Measurements from ENCODE around the gene MC3R. TPM values are rescaled to one million over a fixed set of nuclear protein-coding genes. Genes with fewer than 3 reads are reported as not detected.

The MC3R gene
- total and polyA plus RNA-seq, 2 of the 8 experiments (the other 6 are each of a cell fraction or from before 2014, with no cell fraction given) = not detected

DNA sequence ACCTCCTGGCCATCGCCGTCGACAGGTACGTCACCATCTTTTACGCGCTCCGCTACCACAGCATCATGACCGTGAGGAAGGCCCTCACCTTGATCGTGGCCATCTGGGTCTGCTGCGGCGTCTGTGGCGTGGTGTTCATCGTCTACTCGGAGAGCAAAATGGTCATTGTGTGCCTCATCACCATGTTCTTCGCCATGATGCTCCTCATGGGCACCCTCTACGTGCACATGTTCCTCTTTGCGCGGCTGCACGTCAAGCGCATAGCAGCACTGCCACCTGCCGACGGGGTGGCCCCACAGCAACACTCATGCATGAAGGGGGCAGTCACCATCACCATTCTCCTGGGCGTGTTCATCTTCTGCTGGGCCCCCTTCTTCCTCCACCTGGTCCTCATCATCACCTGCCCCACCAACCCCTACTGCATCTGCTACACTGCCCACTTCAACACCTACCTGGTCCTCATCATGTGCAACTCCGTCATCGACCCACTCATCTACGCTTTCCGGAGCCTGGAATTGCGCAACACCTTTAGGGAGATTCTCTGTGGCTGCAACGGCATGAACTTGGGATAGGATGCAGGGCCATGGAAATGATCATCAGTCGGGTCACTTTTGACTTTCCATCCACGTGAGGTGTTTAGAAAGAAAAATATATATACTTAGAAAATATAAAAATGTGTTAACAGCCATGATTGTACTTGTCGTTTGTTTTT is 868 bp downstream of the MC3R start:
- Histone ChIP-seq H3K23me2 (ENCODE audit: low read depth, low read length) (no peaks in the 10 kb centered on the region), H3K79me1 (ENCODE audit: low read depth, low read length) (no peaks in the 10 kb centered on the region), H2AFZ (ENCODE audit: low read length) (no peak overlapping the region), H3K4me2 (ENCODE audit: insufficient read depth in 1 of 2, low read depth in 2 of 2, low read length in 2 of 2) (no peak overlapping the region), H4K91ac (replicated peaks; ENCODE audit: insufficient read length, low read length) (no peak overlapping the region), H2BK5ac (ENCODE audit: low read depth, low read length) (no peak overlapping the region), H3K79me2 (ENCODE audit: control insufficient read depth in 1 of 2, insufficient read depth in 2 of 2, low read length in 2 of 2) (no peaks in the 10 kb centered on the region), H2BK120ac (replicated peaks; ENCODE audit: low read depth, low read length) (no peak overlapping the region), H4K20me1 (replicated peaks in 1 of 2; ENCODE audit: control insufficient read depth in 1 of 2, insufficient read depth in 2 of 2, low read length in 2 of 2) (no peaks in the 10 kb centered on the region), H2BK12ac (ENCODE audit: low read depth, low read length) (no peak overlapping the region), H4K5ac (ENCODE audit: insufficient read length, low read depth, low read length) (no peak overlapping the region), H4K8ac (ENCODE audit: extremely low read depth, insufficient read depth, low read length) (no peak overlapping the region; the same call in 1 of the 2 replicates), H3K23ac (ENCODE audit: insufficient read length) (no peak overlapping the region), H3K9me3 (ENCODE audit: insufficient read depth in 2 of 2, low read depth in 1 of 2, low read length in 1 of 2) (peaks cover 26 to 39% of the 10 kb centered on the region in 2 experiments), H3K4ac (replicated peaks; ENCODE audit: insufficient read length, low read depth, low read length) (no peak overlapping the region), H3K18ac (ENCODE audit: extremely low read depth, low read length) (no peak overlapping the region), H3K14ac (ENCODE audit: insufficient read length) (no peak overlapping the region), H3K36me3 (ENCODE audit: control insufficient read depth in 2 of 4, insufficient read depth in 4 of 4, low read length in 3 of 4) (no peaks in the 10 kb centered on the region), H2AK5ac (ENCODE audit: low read depth, low read length) (no peak overlapping the region), H3K56ac (replicated peaks; ENCODE audit: insufficient read length, low read depth, low read length) (no peak overlapping the region), H2BK15ac (ENCODE audit: low read length) (no peak overlapping the region), H3K27me3 (replicated peaks in 1 of 4; ENCODE audit: control insufficient read depth in 3 of 4, extremely low read depth in 1 of 4, insufficient read depth in 3 of 4, low read length in 3 of 4) (peaks cover 0 to 16% (median 7%) of the 10 kb centered on the region in 4 experiments; a peak in 3 of 7 replicates), H3K4me1 (replicated peaks in 1 of 4; ENCODE audit: control insufficient read depth in 3 of 4, insufficient read depth in 4 of 4, low read length in 3 of 4) (no peaks in the 10 kb centered on the region), H2BK20ac (ENCODE audit: low read length) (no peak overlapping the region), H3K4me3 (ENCODE audit: extremely low read depth in 1 of 4, insufficient read depth in 2 of 4, low read depth in 3 of 4, low read length in 4 of 4) (no peak overlapping the region), H3K27ac (ENCODE audit: low read depth, low read length) (no peak overlapping the region), H3K9ac (replicated peaks in 1 of 4; ENCODE audit: extremely low read depth in 1 of 4, low read depth in 3 of 4, low read length in 3 of 4) (no peak overlapping the region)
- no peak for FAIRE-seq
- WGBS, 2 experiments (ENCODE audit: extremely low coverage in 1 of 2, insufficient coverage in 1 of 2, insufficient read length in 1 of 2, insufficient replicate concordance in 2 of 2, low coverage in 1 of 2, low lambda C conversion rate in 2 of 2, missing lambda C conversion rate in 1 of 2) = 76% methylated on average over 32 of the region's 32 CpGs; no CpG with 5 or more reads in 1 of the 2 experiments
- CTCF ChIA-PET (ENCODE audit: partially characterized antibody) = interaction anchor here (1.3 to 2.8 kb wide), 2 partner anchors 50 to 95 kb away, joined by 3 to 15 read pairs; no protein-coding TSS in a partner anchor
- peak; percentile 5 to 76 for DNase-seq (ENCODE audit: low read depth in 1 of 2, low spot score in 2 of 2)
- POLR2A ChIA-PET (ENCODE audit: partially characterized antibody) = no interaction called here
- peak; percentile 97 for TF ChIP-seq CEBPB (IDR thresholded peaks at IDR 0.05; ENCODE audit: low read depth, low read length)
- peak; percentile 94 for TF ChIP-seq MAX (IDR thresholded peaks at IDR 0.05)
